Fibroblast of pulmonary artery (primary cell): Measurements from ENCODE around the gene SLAIN2.

Experiments used
- DNase-seq: peaks from one replicate; pipeline ENCODE4 v3.0.0-alpha.2; 2010; ENCODE audit warnings: low read depth
- H3K4me3 ChIP-seq: replicated peaks from 2 replicates; pipeline ENCODE4 v1.5.1; 2011; ENCODE audit warnings: low read depth, mild to moderate bottlenecking, control low read depth, low read length, moderate library complexity
- TF ChIP-seq, protein P1 (sequence below): IDR thresholded peaks from 2 replicates; pipeline ENCODE4 v1.5.1; 2011; ENCODE audit warnings: mild to moderate bottlenecking, control low read depth, low read length, inconsistent platforms; ENCODE audit errors: missing control alignments

The SLAIN2 gene

DNA sequence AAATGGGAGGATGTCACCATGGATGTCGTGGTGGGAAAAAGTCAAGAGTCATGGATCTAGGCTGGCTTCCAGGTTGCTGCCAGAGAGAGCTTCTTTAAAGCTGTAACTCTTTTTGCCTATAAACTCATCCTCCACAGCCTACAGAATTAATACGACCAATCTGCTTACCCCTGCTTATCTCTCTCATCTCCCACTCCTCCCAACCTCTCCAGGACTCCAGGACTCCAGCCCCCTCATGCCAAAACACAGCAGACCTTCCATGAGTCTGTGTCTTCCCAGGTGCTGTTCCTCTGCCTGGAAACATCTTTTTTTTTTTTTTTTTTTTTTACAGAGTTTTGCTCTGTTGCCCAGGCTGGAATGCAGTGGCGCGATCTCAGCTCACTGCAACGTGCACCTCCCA is 126.6 kb downstream of the SLAIN2 start:
- TF ChIP-seq, protein P1, sequence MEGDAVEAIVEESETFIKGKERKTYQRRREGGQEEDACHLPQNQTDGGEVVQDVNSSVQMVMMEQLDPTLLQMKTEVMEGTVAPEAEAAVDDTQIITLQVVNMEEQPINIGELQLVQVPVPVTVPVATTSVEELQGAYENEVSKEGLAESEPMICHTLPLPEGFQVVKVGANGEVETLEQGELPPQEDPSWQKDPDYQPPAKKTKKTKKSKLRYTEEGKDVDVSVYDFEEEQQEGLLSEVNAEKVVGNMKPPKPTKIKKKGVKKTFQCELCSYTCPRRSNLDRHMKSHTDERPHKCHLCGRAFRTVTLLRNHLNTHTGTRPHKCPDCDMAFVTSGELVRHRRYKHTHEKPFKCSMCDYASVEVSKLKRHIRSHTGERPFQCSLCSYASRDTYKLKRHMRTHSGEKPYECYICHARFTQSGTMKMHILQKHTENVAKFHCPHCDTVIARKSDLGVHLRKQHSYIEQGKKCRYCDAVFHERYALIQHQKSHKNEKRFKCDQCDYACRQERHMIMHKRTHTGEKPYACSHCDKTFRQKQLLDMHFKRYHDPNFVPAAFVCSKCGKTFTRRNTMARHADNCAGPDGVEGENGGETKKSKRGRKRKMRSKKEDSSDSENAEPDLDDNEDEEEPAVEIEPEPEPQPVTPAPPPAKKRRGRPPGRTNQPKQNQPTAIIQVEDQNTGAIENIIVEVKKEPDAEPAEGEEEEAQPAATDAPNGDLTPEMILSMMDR = no peak
- DNase-seq = no peak
- no peak overlapping the region for H3K4me3 ChIP-seq

DNA sequence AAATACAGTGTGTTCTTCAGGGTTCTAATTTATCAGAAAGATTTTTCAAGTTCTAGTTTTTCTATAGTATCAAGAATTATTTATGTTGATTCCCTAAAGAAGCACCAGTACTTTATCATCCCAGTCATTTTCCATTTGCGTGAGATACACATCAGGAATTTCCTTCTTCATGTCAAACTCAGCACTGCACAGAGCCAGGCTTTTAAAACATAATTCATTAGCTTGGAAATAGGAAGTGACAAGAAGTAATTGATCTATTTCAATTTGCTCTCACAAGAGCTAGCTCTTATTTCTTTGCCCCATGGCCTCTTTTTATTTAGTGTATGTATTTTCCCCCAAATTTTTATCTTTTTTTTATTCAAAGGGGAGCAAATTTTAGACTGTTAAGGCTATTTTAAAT is 128.8 kb downstream of the SLAIN2 start:
- no peak overlapping the region for H3K4me3 ChIP-seq
- TF ChIP-seq, protein P1 = no peak
- no peak for DNase-seq

DNA sequence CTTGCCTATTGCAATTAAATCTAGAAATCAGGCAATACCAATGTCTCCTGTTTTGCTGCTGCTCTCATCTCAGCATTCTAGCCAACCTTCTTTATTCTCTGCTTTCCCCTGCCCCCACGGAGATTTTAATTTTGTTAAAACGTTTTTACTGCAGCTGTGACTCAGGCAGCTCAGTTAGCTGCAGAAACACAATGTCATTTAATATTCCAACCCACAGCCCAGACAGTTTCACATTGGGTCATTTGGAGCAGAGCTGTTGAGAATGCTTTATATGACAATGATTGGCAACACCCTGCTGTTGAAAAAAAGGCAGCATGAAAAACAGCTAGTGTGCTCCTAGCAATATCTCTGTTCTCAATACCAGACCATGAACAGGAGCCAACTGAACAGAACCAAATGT is 129.2 kb downstream of the SLAIN2 start:
- no peak overlapping the region for H3K4me3 ChIP-seq
- no peak for DNase-seq
- TF ChIP-seq, protein P1 = no peak

DNA sequence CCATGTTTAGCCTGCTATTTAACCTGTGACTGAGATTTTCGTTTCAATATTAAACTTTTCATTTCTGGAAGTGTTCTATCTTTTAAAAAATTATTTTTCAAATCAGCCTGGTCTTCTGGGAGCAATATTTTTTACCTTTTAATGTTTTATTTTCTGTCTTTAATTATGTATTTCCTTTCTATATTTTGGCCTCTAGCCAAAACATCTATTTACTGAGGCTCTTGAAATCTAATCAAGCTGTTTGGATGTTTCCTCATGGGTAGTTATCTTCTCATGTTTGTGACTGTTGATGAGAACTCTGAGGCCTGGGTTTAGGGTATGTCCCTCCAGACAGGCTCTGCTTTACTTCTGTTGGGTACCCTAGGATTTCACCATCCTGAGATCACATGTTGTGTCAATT is 131.5 kb downstream of the SLAIN2 start:
- TF ChIP-seq, protein P1 = no peak
- H3K4me3 ChIP-seq = no peak overlapping the region
- no peak for DNase-seq

- no peak overlapping the region for H3K4me3 ChIP-seq
- TF ChIP-seq, protein P1 = no peak
- no peak for DNase-seq
Observed at GRCh38 chr4:48475770-48476169, 134.4 kb downstream of the SLAIN2 start.
